Subcutaneous adipose tissue (tissue), 4 donors: ENCODE measurements around the gene LTBP1. TPM values are rescaled to one million over a fixed set of nuclear protein-coding genes. Genes with fewer than 3 reads are reported as not detected.

ENCODE experiments used
- total RNA-seq, 4 donors: library from RNA; depleted of rRNA; stranded (reverse); fragments of >200 nt; gene quantifications; one replicate each; pipeline ENCODE4 v1.1.0, GENCODE V29; 2016
- TF ChIP-seq, protein P1 (sequence below): fragments of 450-650 bp; IDR thresholded peaks from one replicate; pipeline ENCODE4 v1.5.1; 2016; ENCODE audit warnings: low read depth, mild to moderate bottlenecking, control low read depth, antibody characterized with exemption, moderate library complexity

Gene LTBP1
- total RNA-seq, 4 donors from 2014 or later, result 11.0 to 15.5 (median 12.7) TPM

DNA sequence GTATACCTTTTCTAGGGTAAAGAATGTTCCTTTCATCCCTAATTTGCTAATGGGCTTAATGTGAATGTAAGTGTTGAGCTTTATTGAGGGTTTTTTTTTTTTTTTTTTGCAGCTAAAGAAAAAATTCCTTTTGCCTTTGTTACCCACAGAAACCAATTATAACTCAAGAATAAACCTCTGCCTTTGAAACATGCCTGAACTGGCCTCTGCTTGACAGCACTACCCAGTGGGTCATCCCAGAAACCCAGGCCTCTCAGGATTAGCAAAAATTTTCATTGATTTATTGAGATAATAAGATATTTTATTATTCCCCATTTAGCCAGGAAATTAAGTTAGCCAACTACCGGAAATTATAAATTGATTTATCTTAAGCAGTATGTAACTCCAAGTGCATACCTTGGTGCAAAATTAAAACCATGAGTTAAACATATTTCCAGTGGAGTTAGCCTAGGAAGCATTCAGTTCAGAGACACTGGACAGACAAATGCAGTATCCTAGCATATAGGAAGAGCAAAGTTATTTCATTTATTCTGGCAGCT is 462.7 kb downstream of the LTBP1 start:
- TF ChIP-seq, protein P1, sequence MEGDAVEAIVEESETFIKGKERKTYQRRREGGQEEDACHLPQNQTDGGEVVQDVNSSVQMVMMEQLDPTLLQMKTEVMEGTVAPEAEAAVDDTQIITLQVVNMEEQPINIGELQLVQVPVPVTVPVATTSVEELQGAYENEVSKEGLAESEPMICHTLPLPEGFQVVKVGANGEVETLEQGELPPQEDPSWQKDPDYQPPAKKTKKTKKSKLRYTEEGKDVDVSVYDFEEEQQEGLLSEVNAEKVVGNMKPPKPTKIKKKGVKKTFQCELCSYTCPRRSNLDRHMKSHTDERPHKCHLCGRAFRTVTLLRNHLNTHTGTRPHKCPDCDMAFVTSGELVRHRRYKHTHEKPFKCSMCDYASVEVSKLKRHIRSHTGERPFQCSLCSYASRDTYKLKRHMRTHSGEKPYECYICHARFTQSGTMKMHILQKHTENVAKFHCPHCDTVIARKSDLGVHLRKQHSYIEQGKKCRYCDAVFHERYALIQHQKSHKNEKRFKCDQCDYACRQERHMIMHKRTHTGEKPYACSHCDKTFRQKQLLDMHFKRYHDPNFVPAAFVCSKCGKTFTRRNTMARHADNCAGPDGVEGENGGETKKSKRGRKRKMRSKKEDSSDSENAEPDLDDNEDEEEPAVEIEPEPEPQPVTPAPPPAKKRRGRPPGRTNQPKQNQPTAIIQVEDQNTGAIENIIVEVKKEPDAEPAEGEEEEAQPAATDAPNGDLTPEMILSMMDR, result no peak

- TF ChIP-seq, protein P1, result no peak
Observed at GRCh38 chr2:33411765-33412164, 465.0 kb downstream of the LTBP1 start.

- TF ChIP-seq, protein P1, result no peak
Observed at GRCh38 chr2:33412920-33413319, 466.2 kb downstream of the LTBP1 start.

- TF ChIP-seq, protein P1, result no peak
Observed at GRCh38 chr2:33419581-33420200, 472.9 kb downstream of the LTBP1 start.

GRCh38 chr2:33420726-33421125 is 474.0 kb downstream of the LTBP1 start:
- TF ChIP-seq, protein P1, result no peak

GRCh38 chr2:33421820-33422219 is 475.1 kb downstream of the LTBP1 start:
- TF ChIP-seq, protein P1, result no peak

DNA sequence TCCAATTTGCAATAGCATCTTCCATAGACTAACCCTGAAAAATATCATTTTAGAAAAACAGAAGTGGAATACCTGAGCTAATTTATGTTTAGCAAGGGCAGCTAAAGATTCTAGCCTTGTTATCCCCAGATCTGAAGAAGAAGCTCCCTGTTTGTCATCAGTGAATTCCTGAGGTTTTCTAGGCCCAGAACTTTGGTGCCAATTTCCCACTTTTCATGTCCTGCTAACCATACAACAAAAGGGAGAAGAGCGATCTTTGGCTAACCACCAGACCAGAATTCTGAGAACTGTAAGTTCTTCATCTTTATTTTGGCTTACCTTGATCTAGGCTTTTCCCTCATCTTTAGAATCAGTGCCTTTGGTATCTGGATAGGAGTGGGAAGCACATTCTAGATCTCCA is 478.4 kb downstream of the LTBP1 start:
- TF ChIP-seq, protein P1, result no peak
